A549 (cell line): ENCODE data around the gene GALNT18.

Experiments used
- CTCF ChIP-seq: fragments of >200 bp; sonication (Bioruptor Twin); formaldehyde crosslinking; IDR thresholded peaks from 3 replicates; pipeline ENCODE4 v1.5.1; 2016
- ESRRA ChIP-seq: fragments of 150-350 bp; IDR thresholded peaks from 2 replicates; pipeline ENCODE4 v1.6.1; 2014; ENCODE audit warnings: mild to moderate bottlenecking, low read length, borderline replicate concordance
- JUN ChIP-seq, 2 experiments: fragments of >200 bp; sonication (Bioruptor Twin); formaldehyde crosslinking; IDR thresholded peaks; 2 replicates in 1 of 2; 3 replicates in 1 of 2; pipeline ENCODE4 v1.6.1; 2016 to 2017
- JUNB ChIP-seq: fragments of >200 bp; sonication (Bioruptor Twin); formaldehyde crosslinking; IDR thresholded peaks from 2 replicates; pipeline ENCODE4 v1.6.1; 2016
- POLR2A ChIP-seq: IDR thresholded peaks from 2 replicates; pipeline ENCODE4 v1.6.1; 2012; ENCODE audit warnings: mild to moderate bottlenecking, low read length
- POLR2AphosphoS2 ChIP-seq: conservative IDR thresholded peaks from 2 replicates; pipeline ENCODE4 v1.6.1; 2012; ENCODE audit warnings: low read length, improper control_type of control experiment, inconsistent platforms

GRCh38 chr11:11279956-11280689 is 341.7 kb downstream of the GALNT18 start:
- no peak for TF ChIP-seq JUN (IDR thresholded peaks at IDR 0.05)
- no peak for TF ChIP-seq JUNB
- no peak for TF ChIP-seq POLR2AphosphoS2
- TF ChIP-seq CTCF = no peak
- no peak for TF ChIP-seq POLR2A
- no peak for TF ChIP-seq ESRRA
